ENCODE measurements around the gene BAZ1B.
"Not testable (repeated sequence)": the region's sequence is repeated elsewhere in the genome, so short reads cannot be mapped to it uniquely, and the experiment has no call there.

Gene BAZ1B

GRCh38 chr7:73504017-73504416 lies 18.1 kb downstream of the BAZ1B start:
- no peak for DNase-seq (ENCODE audit: low spot score)

- DNase-seq (ENCODE audit: low spot score): no peak
Observed at GRCh38 chr7:73503229-73503628, 18.9 kb downstream of the BAZ1B start.

- no peak for DNase-seq (ENCODE audit: low spot score)
Observed at GRCh38 chr7:73496626-73497025, 25.5 kb downstream of the BAZ1B start.

- DNase-seq (ENCODE audit: low spot score): not testable (repeated sequence)
Observed at GRCh38 chr7:73495507-73495906, 26.6 kb downstream of the BAZ1B start.

- no peak for DNase-seq (ENCODE audit: low spot score)
Observed at GRCh38 chr7:73489976-73490375, 32.1 kb downstream of the BAZ1B start.

GRCh38 chr7:73487486-73487885 lies 34.6 kb downstream of the BAZ1B start:
- DNase-seq (ENCODE audit: low spot score): no peak

GRCh38 chr7:73483171-73483570 lies 38.9 kb downstream of the BAZ1B start:
- no peak for DNase-seq (ENCODE audit: low spot score)

- no peak for DNase-seq (ENCODE audit: low spot score)
Observed at GRCh38 chr7:73482746-73483145, 39.3 kb downstream of the BAZ1B start.

GRCh38 chr7:73481521-73481920 lies 40.6 kb downstream of the BAZ1B start:
- DNase-seq (ENCODE audit: low spot score): not testable (repeated sequence)

GRCh38 chr7:73478549-73478948 lies 43.5 kb downstream of the BAZ1B start:
- DNase-seq (ENCODE audit: low spot score): no peak

- DNase-seq (ENCODE audit: low spot score): no peak
Observed at GRCh38 chr7:73477376-73477775, 44.7 kb downstream of the BAZ1B start.

GRCh38 chr7:73470208-73470607 lies 51.9 kb downstream of the BAZ1B start:
- DNase-seq (ENCODE audit: low spot score): no peak

GRCh38 chr7:73467046-73467445 lies 55.0 kb downstream of the BAZ1B start:
- DNase-seq (ENCODE audit: low spot score): not testable (repeated sequence)

- no peak for DNase-seq (ENCODE audit: low spot score)
Observed at GRCh38 chr7:73466112-73466511, 56.0 kb downstream of the BAZ1B start.

GRCh38 chr7:73463966-73464365 lies 58.1 kb downstream of the BAZ1B start:
- no peak for DNase-seq (ENCODE audit: low spot score)

GRCh38 chr7:73463260-73463659 lies 58.8 kb downstream of the BAZ1B start:
- DNase-seq (ENCODE audit: low spot score): no peak

GRCh38 chr7:73461782-73462285 lies 60.3 kb downstream of the BAZ1B start:
- no peak for DNase-seq (ENCODE audit: low spot score)

GRCh38 chr7:73454424-73454823 lies 67.7 kb downstream of the BAZ1B start:
- DNase-seq (ENCODE audit: low spot score): no peak

GRCh38 chr7:73452999-73453635 lies 69.0 kb downstream of the BAZ1B start:
- DNase-seq (ENCODE audit: low spot score): no peak

- peak; percentile 73 for DNase-seq (ENCODE audit: low spot score)
Observed at GRCh38 chr7:73451780-73452398, 70.2 kb downstream of the BAZ1B start.

- no peak for DNase-seq (ENCODE audit: low spot score)
Observed at GRCh38 chr7:73449422-73449821, 72.7 kb downstream of the BAZ1B start.

- DNase-seq (ENCODE audit: low spot score): no peak
Observed at GRCh38 chr7:73448609-73449008, 73.5 kb downstream of the BAZ1B start.

GRCh38 chr7:73447121-73447733 lies 74.9 kb downstream of the BAZ1B start:
- DNase-seq (ENCODE audit: low spot score): no peak
